Liver (tissue), 3 donors: ENCODE data around the gene TANC1.

Source experiments
- ATF3 ChIP-seq: IDR thresholded peaks from 2 replicates; pipeline ENCODE4 v1.6.1; 2016; ENCODE audit warnings: antibody characterized with exemption
- CTCF ChIP-seq: fragments of 150-350 bp; IDR thresholded peaks from 2 replicates; pipeline ENCODE4 v1.5.1; 2017; ENCODE audit warnings: improper control_type of control experiment, low read depth, low read length; ENCODE audit not compliant: missing input control
- GABPA ChIP-seq, 2 donors: IDR thresholded peaks in 1 of 2; conservative IDR thresholded peaks in 1 of 2; 2 replicates each; pipeline ENCODE4 v1.6.1; 2016; ENCODE audit warnings: antibody characterized with exemption in 2 of 2, mild to moderate bottlenecking in 1 of 2, moderate library complexity in 1 of 2
- JUND ChIP-seq, 2 donors: IDR thresholded peaks; 2 replicates each; pipeline ENCODE4 v1.6.1; 2016; ENCODE audit warnings: antibody characterized with exemption in 2 of 2
- MAX ChIP-seq: IDR thresholded peaks from 2 replicates; pipeline ENCODE4 v1.6.1; 2016; ENCODE audit warnings: antibody characterized with exemption
- RXRA ChIP-seq, 2 donors: IDR thresholded peaks; 2 replicates each; pipeline ENCODE4 v1.6.1; 2017 to 2018; ENCODE audit warnings: antibody characterized with exemption in 2 of 2, mild to moderate bottlenecking in 1 of 2
- SP1 ChIP-seq: IDR thresholded peaks from 2 replicates; pipeline ENCODE4 v1.6.1; 2018; ENCODE audit warnings: antibody characterized with exemption, mild to moderate bottlenecking
- YY1 ChIP-seq: IDR thresholded peaks from 2 replicates; pipeline ENCODE4 v1.6.1; 2016; ENCODE audit warnings: antibody characterized with exemption, mild to moderate bottlenecking
- ZBTB33 ChIP-seq: IDR thresholded peaks from 2 replicates; pipeline ENCODE4 v1.6.1; 2016; ENCODE audit warnings: antibody characterized with exemption
- donor health status: healthy.
- donor health status: healthy.

GRCh38 chr2:159188449-159188848 is 220.0 kb downstream of the TANC1 start:
- TF ChIP-seq YY1, result no peak
- TF ChIP-seq RXRA (IDR thresholded peaks at IDR 0.05), result no peak
- TF ChIP-seq CTCF, result no peak
- no peak for TF ChIP-seq ATF3
- no peak for TF ChIP-seq SP1
- TF ChIP-seq MAX, result no peak
- no peak for TF ChIP-seq GABPA (IDR thresholded peaks at IDR 0.05 in 1 of 2, conservative IDR thresholded peaks at IDR 0.05 in 1 of 2)
- TF ChIP-seq ZBTB33, result no peak
- no peak for TF ChIP-seq JUND (IDR thresholded peaks at IDR 0.05)
